AG04449 (cell line): ENCODE data around the gene GRIP2.

ENCODE experiments used
- CTCF ChIA-PET: fragments of 350-600 bp; formaldehyde crosslinking; extraction: SDS; loops from one replicate; lab custom pipeline; 2021; ENCODE audit warnings: antibody characterized with exemption; lab: Yijun Ruan, JAX
- POLR2A ChIA-PET: fragments of 400-600, 350-600 bp; formaldehyde crosslinking; extraction: SDS; loops from one replicate; lab custom pipeline; 2020; ENCODE audit warnings: antibody characterized with exemption, inconsistent platforms; lab: Yijun Ruan, JAX
- DNase-seq: peaks from one replicate; pipeline ENCODE4 v3.0.0-alpha.2; 2010; ENCODE audit warnings: low read depth, low spot score
- H3K4me3 ChIP-seq: 2 replicates; pipeline ENCODE4 v1.5.1; 2011; ENCODE audit warnings: low read depth, mild to moderate bottlenecking, control low read depth, low read length
- TF ChIP-seq, protein P1 (sequence below): IDR thresholded peaks from one replicate; pipeline ENCODE4 v1.5.1; 2011; ENCODE audit warnings: mild to moderate bottlenecking, moderate library complexity, low read length, control low read depth, inconsistent platforms; ENCODE audit not compliant: insufficient read depth; ENCODE audit errors: missing control alignments

Gene GRIP2

GRCh38 chr3:14448063-14448462 lies 92.1 kb downstream of the GRIP2 start:
- H3K4me3 ChIP-seq: no peak overlapping the region
- ChIA-PET CTCF (interaction anchor here (1.0 to 1.9 kb wide), 4 partner anchors 9 to 244 kb away, joined by 3 to 5 read pairs (median 5); no protein-coding TSS in a partner anchor), POLR2A (no interaction called here)
- no peak for DNase-seq
- TF ChIP-seq, protein P1, sequence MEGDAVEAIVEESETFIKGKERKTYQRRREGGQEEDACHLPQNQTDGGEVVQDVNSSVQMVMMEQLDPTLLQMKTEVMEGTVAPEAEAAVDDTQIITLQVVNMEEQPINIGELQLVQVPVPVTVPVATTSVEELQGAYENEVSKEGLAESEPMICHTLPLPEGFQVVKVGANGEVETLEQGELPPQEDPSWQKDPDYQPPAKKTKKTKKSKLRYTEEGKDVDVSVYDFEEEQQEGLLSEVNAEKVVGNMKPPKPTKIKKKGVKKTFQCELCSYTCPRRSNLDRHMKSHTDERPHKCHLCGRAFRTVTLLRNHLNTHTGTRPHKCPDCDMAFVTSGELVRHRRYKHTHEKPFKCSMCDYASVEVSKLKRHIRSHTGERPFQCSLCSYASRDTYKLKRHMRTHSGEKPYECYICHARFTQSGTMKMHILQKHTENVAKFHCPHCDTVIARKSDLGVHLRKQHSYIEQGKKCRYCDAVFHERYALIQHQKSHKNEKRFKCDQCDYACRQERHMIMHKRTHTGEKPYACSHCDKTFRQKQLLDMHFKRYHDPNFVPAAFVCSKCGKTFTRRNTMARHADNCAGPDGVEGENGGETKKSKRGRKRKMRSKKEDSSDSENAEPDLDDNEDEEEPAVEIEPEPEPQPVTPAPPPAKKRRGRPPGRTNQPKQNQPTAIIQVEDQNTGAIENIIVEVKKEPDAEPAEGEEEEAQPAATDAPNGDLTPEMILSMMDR: no peak

- POLR2A ChIA-PET: no interaction called here
- DNase-seq: no peak
- H3K4me3 ChIP-seq: no peak overlapping the region
- TF ChIP-seq, protein P1: no peak
- CTCF ChIA-PET: interaction anchor here (1.5 to 1.9 kb wide), 2 partner anchors 14 to 243 kb away, joined by 4 to 5 read pairs; no protein-coding TSS in a partner anchor
Observed at GRCh38 chr3:14446988-14447570, 93.1 kb downstream of the GRIP2 start.

GRCh38 chr3:14445773-14446172 lies 94.4 kb downstream of the GRIP2 start:
- ChIA-PET CTCF (interaction anchor here (1.5 kb wide), 1 partner anchor 15 kb away, joined by 4 read pairs; no protein-coding TSS in a partner anchor), POLR2A (no interaction called here)
- no peak overlapping the region for H3K4me3 ChIP-seq
- TF ChIP-seq, protein P1: no peak
- DNase-seq: no peak

- CTCF ChIA-PET: no interaction called here
- DNase-seq: no peak
- H3K4me3 ChIP-seq: no peak overlapping the region
- TF ChIP-seq, protein P1: no peak
- POLR2A ChIA-PET: no interaction called here
Observed at GRCh38 chr3:14444380-14444779, 95.8 kb downstream of the GRIP2 start.

DNA sequence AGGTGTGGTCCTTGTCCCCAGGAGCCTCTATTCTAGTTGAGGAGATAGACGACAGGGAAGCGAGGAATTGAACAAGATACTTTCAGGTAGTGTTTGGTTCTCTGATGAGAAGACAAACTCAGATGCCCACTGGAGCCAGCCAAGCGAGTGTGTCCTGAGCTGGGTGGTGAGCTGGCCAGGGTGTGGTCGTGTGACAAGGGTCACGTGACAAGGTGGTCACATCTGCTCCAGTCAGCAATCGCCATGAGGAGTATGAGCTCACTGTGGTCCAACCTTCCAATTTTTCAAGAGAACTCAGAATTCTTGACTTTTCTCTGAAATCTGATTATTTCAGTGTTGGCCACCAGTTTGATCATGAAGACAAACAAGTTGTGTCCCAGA lies 98.2 kb downstream of the GRIP2 start:
- H3K4me3 ChIP-seq: no peak overlapping the region
- DNase-seq: no peak
- TF ChIP-seq, protein P1: no peak
- POLR2A ChIA-PET: no interaction called here
- CTCF ChIA-PET: interaction anchor here (0.9 to 3.9 kb wide), 3 partner anchors 11 to 238 kb away, joined by 3 to 12 read pairs (median 6); no protein-coding TSS in a partner anchor

- TF ChIP-seq, protein P1: no peak
- DNase-seq: no peak
- ChIA-PET POLR2A (interaction anchor here (0.9 kb wide), 1 partner anchor 11 kb away, joined by 3 read pairs; no protein-coding TSS in a partner anchor), CTCF (interaction anchor here (0.9 to 3.9 kb wide), 2 partner anchors 11 to 17 kb away, joined by 3 to 12 read pairs; no protein-coding TSS in a partner anchor)
- H3K4me3 ChIP-seq: no peak overlapping the region
Observed at GRCh38 chr3:14441240-14441919, 98.8 kb downstream of the GRIP2 start.
